Measurements from ENCODE around the gene SLC2A3.
"Not testable (repeated sequence)": the region's sequence is repeated elsewhere in the genome, so short reads cannot be mapped to it uniquely, and the experiment has no call there.

GRCh38 chr12:7880952-7881735 is 54.8 kb downstream of the SLC2A3 start:
- TF ChIP-seq ZNF644 (tag; IDR thresholded peaks at IDR 0.05; ENCODE audit: low read depth); TGIF2 (CRISPR knock-in tag; IDR thresholded peaks at IDR 0.05); PATZ1 (CRISPR knock-in tag; IDR thresholded peaks at IDR 0.05; ENCODE audit: borderline replicate concordance); EP300 (IDR thresholded peaks at IDR 0.05; ENCODE audit: low read length); ZNF431 (CRISPR knock-in tag; IDR thresholded peaks at IDR 0.05); ZNF280B (CRISPR knock-in tag; IDR thresholded peaks at IDR 0.05); CTCF (IDR thresholded peaks at IDR 0.05 in 2 of 3, conservative IDR thresholded peaks at IDR 0.05 in 1 of 3; ENCODE audit: insufficient read depth in 2 of 3, low read depth in 1 of 3, low read length in 3 of 3): not testable (repeated sequence)

All from K562 (cell line).